Stimulated activated CD4-positive, alpha-beta T cell treated with anti-CD3 and anti-CD28 coated beads, Interleukin-12 subunit alpha, Interleukin-12 subunit beta, amount 100 ng/mL, for 48 hours (primary cell): Measurements from ENCODE around the gene QRFP.

Experiments
- DNase-seq, 3 donors: peaks; one replicate each; pipeline ENCODE4 v3.0.0-alpha.2; 2020; ENCODE audit warnings: low read depth in 2 of 3, low spot score in 1 of 3

Gene QRFP

DNA sequence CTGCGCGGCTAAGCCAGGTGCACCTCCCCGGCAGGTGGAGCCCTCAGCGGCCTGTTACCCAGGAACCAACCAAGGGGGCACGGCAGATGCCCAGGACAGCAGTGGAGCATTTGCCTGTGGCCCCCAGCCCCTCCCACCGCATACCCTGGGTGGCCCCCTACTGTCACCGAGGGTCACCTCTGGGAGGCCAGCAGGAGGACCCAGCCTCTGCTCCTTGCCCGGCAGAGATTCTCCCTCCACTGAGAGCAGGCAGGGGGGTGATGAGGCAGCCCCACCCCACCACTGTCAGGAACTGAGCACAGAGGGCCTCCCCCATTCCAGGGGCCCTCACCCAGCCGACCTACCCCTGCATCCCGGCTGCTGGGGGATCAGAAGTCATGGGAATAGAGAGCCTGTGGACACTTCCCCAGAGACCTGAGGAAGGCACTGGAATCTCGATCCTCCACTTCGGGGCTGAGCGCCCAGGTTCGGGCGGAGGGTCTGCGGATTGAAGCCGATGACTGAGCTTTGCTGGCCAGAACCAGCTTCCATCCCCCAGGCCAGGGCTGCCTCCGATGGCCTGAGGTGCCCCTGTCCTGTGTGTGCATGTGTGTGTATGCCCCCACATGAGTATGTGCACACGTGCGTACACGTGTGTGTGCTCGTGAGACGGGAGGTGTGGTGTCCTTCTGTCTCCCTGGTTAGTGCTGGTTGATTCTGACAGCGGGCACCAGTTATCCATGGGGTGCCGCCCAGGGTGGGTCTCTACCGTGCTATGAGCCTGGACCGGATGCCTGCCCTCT is at the start of gene QRFP:
Gene QRFP (minus strand): TSS at position 580 of the 782 bp plus-strand sequence. CDS start 2,974 bp downstream, outside the sequence.
- no peak for DNase-seq

DNA sequence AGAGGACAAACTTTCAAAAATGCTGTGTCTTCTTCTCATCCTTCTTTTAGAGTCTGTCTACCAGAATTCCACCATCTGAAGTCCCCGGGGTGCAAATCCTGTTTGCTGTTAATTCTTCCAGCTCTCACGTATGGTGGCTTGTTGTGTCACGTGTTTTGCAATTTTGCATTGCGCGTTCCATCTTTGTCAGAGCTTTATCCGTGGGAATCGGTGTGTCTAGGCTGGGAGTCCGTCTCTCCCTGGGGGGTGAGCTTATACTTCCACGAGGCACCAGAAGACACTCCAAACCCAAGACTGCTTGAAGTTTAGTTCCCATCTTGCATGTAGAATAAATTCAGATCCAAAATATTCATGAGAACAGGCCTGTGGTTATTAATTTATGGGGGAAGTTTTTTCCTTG is 48.6 kb upstream of the QRFP start:
- no peak for DNase-seq

DNA sequence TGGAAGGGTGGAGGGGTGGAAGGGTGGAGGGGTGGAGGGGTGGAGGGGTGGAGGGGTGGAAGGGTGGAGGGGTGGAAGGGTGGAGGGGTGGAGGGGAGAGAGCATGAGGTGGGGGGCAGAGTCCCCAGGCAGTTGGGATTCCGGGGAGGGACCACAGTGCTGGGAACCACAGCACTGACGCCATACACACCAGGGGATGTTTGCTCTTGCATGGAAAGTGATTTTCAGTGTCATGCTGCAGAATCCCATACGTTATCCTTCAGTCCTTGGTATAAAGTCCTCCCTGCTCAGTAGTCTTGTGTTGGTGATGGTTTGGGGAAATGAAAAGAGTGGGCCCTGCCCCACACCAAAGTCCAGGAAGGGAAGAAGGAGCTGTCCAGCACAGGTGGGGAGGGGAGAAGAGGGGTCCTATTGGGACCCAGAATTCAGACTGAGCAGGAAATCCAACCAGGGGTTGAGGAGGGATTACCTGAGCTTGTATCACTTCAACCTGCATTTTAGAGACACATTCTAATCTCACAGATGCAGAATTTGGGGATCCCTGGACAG is 48.0 kb upstream of the QRFP start:
- no peak for DNase-seq

GRCh38 chr9:130943777-130944176 is 47.2 kb upstream of the QRFP start:
- no peak for DNase-seq

DNA sequence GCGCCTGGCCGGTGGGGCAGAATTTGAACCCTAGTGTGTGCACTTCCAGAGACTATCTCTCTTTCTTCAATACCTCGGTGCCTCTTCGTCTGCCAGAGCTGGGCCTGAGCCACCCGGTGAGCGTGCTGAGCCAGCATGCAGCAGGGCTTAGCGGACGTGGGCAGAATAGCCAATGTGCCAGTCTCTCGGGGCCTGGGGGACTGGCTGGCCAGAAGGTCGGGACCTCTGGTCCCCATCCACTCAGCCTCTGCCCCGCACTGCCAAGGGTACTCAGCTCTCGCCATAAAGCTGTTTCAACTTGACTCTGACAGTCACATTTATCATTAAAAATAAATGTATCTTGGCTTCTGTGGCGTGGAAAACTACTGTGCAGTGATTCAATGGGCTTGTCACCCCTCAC is 46.6 kb upstream of the QRFP start:
- no peak for DNase-seq

GRCh38 chr9:130942679-130943078 is 46.1 kb upstream of the QRFP start:
- DNase-seq: no peak

GRCh38 chr9:130942084-130942483 is 45.5 kb upstream of the QRFP start:
- DNase-seq: no peak

GRCh38 chr9:130940693-130941576 is 44.3 kb upstream of the QRFP start:
- peak; percentile 57 to 80 (median 58) for DNase-seq

- no peak for DNase-seq
Observed at GRCh38 chr9:130940027-130940549, 43.5 kb upstream of the QRFP start.

DNA sequence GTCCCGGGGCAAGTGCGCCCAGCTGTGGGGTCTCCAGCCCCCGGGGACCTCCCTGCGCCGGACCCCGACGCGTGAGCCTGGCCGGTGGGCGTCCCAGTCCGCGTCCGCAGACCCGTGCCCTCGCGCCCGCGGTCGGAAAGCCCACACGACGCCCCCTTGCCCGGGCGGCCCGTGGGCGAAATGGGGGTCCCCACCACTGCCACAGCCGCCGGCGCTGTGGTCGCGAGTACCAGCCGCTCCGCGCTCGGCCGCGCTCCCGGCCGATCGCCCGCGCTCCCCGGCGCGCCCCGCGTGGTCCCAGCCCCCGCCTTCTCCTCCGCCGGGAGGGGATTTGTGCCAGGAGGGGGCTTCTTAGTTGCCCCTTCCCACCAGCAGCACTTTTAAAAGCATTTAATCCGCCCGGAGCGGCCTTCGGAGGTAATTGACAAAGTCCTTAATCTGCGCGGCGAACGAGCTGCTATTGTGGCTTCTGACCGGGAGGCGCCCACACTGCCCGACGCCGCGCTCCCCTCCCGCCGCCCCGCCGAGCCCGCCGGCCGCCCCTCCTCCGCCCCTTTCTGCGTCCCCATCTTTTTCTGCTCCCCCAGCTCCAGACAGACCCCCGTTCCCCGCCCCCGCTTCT is 42.9 kb upstream of the QRFP start:
- no peak for DNase-seq

DNA sequence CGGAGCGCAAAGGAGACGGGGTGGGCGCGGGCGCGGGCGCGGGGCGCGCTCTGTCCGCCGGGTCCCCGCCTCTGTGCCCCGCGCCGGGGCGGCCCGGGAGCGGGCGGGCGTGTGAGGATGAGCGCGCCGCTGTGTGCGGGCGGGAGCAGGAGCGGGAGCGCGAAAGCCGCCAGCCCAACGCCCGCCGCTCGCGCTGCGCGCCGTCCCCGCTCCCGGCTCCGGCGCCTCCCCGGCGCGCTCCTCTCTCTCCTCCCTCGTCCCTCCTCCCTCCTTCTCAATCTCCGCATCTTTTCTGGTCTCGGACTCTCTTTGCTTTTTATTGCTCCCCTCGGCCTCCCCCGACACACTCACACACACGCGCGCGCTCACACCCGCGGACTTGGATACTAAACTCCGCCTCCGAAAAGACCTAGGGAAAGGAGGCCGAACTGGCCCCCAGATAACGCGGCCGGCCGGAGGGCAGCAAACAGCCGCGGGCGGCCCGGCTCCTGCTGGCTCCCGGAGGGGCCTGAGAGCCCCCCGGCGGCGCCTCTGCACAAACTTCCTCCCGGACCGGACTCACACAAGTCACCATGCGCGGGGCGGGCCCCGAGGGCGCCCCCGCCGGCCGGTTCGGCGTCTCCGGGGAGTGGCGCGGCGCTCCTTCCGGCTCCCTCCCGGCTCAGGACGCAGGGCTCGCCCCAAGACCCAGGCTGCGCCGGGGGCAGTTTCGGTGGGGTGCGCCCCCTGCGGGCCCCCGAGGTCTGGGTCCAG is 42.2 kb upstream of the QRFP start, which contains the start of gene FIBCD1:
Gene FIBCD1 (minus strand): TSS at position 596 of the 753 bp plus-strand sequence. CDS start 640 bp downstream, outside the sequence.
- no peak for DNase-seq

GRCh38 chr9:130938184-130938651 is 41.6 kb upstream of the QRFP start:
- no peak for DNase-seq

- DNase-seq: no peak
Observed at GRCh38 chr9:130937146-130938076, 40.8 kb upstream of the QRFP start.

GRCh38 chr9:130936285-130937117 is 39.9 kb upstream of the QRFP start:
- DNase-seq: no peak

DNA sequence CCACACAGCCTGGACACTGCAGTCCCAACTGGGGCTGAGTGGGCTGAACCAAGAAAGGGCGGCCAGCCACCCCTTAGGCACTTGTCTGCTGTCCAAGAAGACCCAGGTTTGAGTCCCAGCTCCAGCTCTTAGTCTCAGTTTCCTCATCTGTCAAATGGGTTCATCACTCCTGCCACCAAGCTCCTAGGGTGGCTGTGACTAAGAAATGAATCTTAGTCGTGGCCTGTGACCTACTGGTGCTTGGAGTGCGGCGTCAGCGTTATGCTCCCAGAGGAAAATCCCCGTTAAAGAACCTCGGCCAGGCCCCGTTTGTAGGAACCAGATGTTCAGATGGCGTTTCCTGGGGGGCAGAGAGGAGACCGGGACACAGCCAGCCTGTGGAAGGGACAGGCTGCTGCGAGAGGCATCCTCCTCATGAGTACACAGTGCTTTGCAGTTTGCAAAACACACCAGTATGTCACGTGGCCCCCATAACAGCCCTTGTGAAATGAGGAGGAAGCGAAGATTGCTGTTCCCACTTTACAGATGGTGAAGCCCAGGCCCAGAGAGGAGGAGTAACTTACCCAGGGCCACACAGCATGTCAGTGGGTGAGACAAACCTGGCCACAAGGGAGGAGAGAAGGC is 39.1 kb upstream of the QRFP start:
- no peak for DNase-seq

GRCh38 chr9:130934702-130935647 is 38.4 kb upstream of the QRFP start:
- DNase-seq: no peak

DNA sequence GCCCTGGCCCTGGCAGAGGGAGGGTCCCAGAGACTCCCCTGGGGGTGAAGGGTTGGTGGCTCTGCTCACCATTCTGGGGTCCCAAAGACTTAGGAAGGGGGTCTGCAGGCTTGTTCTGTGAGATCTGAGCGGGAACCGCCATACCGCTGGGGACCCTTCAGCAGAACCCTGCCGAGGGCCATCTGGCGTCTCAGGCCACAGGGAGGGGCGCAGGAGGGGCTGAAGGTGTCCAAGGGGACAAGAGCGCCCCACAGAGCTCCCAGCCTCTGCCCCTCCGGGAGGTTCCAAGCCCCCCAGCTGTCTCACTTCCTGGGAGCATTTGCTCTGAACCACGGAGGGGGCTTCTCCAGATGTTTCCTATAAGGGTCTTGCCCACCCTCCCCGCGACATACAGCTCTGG is 37.6 kb upstream of the QRFP start:
- no peak for DNase-seq
